Iris pigment epithelial cell (primary cell): Measurements from ENCODE around the gene TAF1.
"Not testable (repeated sequence)": the region's sequence is repeated elsewhere in the genome, so short reads cannot be mapped to it uniquely, and the experiment has no call there.

Source experiments
- DNase-seq: peaks from one replicate; pipeline ENCODE4 v3.0.0-alpha.2; 2011; ENCODE audit warnings: low read depth

TAF1 gene

DNA sequence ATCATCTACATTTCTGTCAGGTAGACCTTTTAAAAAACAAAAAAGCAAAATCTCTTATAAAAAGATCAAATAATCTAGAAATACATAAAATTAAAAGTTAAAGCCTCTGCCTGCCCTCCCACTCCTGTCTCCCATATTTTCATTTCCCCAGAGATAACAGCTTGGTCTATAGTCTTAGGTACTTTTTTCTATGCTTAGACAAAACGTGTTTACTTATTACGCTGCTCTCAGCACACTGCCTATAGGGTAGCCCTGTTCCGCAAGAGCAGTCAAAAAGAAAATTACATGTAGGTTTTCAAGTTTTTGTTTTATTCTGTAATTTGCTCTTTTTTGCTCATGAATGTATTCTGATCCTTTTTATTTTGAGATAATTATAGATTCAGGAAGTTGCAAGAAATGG, 73.3 kb downstream of the TAF1 start:
- DNase-seq = no peak

DNA sequence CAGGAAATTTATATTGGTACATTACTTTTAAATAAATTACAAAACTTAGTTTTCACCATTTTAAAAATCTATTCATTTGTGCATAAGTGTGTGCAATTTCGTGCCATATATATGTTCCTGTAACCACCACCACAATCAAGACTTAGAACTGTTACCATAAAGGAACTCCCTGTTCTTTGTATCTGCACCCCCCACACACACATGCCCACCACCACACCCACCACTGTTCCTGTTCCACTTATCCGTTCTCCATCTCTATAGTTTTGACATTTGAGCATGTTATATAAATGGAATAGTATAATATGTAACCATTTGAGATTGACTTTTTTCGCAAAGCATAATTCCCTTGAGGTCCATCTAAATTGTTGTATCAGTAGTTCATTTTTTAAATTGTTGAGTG, 73.7 kb downstream of the TAF1 start:
- no peak for DNase-seq

DNA sequence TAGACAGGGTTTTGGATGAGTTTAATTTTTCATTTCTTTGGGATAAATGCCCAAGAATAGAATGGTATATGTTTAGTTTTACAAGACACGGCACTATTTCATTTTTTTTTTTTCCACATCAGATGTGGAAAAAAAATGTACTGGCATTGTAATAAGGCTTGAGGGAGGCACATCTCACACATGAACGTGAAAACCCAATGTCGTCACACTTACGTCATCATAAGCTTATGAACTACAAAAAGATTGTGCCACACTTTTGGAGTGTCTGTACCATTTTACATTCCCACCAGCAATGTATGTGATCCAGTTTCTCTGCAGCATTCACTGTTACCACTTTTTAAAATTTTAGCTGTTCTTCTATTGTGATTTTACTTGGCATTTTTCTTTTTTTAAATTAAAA, 74.2 kb downstream of the TAF1 start:
- no peak for DNase-seq

DNA sequence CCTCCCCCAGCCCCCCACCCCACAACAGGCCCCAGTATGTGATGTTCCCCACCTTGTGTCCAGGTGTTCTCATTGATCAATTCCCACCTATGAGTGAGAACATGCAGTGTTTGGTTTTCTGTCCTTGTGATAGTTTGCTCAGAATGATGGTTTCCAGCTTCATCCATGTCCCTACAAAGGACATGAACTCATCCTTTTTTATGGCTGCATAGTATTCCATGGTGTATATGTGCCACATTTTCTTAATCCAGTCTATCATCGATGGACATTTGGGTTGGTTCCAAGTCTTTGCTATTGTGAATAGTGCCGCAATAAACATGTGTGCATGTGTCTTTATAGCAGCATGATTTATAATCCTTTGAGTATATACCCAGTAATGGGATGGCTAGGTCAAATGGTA, 75.7 kb downstream of the TAF1 start:
- DNase-seq = not testable (repeated sequence)

DNA sequence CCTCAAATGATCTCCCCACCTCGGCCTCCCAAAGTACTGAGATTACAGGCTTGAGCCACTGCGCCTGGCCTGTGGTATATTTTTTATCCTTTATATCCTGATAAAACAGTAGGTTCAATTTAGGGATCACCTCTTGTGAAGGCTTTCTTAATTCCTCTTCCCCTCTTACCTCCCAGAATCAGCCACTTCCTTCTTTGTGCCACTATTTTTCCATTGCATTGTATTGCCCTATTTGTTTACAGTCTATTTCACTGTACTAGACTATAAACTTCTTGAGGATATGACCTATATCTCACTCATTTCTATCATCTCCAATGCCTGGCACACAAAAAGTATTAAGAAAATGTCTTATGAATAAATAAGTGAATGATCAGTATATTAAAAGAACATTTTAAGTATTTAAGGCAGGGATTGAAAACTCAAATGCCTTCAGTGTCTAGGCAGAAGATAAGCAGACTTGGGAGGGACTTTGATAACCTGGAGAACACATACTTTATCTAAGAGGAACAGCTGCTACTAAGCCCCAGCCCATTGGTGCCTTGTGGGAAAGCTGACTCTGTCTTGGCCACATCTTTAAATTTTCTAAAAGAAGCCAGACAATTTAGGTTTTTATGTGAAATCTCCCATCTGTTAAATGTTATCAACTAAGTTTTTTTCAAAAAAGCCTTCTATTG, 84.4 kb downstream of the TAF1 start:
- DNase-seq = no peak

DNA sequence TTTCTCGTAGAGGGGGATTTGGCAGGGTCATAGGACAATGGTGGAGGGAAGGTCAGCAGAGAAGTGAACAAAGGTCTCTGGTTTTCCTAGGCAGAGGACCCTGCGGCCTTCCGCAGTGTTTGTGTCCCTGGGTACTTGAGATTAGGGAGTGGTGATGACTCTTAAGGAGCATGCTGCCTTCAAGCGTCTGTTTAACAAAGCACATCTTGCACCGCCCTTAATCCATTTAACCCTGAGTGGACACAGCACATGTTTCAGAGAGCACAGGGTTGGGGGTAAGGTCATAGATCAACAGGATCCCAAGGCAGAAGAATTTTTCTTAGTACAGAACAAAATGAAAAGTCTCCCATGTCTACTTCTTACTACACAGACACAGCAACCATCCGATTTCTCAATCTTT, 85.4 kb downstream of the TAF1 start:
- DNase-seq = not testable (repeated sequence)

DNA sequence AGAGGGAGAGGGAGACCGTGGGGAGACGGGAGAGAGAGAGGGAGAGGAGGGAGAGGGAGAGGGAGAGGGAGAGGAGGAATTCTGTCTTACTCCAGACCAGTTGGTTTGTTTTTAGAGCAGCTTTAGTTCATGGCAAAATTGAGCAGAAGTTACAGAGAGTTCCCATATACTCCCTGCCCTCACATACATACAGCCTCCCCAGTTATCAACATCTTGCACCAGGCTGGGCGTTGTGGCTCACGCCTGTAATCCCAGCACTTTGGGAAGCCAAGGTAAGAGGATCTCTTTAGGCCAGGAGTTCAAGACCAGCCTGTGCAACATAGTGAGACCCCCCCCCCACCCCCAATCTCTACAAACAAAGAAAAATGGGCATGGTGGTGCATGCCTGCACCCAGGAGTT, 86.9 kb downstream of the TAF1 start:
- no peak for DNase-seq

DNA sequence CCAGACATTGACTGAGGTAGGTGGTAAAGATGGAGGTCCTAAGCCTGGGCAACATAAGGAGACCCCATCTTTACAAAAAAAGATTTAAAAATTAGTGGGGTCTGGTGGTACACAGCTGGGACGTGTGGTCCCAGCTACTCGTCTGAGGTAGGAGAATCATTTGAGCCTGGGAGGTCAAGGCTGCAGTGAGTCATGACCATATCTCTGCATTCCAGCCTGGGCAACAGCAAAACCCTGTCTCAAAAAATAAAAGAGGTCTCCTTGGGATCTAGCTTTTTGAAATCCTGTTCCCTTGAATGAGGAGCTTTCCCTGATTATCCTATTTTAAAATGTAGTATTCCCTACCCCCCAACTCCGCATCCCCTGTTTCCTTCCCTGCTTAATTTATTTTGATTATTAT, 88.1 kb downstream of the TAF1 start:
- peak; percentile 37 for DNase-seq

DNA sequence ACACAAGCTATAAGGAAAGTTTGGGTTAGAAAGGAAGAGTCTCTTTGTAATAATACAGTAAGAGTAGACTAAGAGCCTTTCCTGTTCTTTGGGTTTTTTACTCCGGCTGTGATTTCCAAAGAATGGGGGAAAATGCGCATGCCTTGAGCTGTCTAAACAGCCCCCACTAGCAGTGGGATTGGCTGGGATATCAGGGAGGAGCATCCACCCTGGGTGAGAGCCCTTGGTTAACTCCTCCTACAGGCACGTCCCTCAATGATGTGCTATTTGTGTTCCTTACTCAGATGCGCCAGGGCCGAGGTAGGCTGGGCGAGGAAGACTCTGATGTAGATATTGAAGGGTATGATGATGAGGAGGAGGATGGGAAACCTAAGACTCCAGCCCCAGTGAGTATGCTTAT, 92.7 kb downstream of the TAF1 start:
- no peak for DNase-seq

DNA sequence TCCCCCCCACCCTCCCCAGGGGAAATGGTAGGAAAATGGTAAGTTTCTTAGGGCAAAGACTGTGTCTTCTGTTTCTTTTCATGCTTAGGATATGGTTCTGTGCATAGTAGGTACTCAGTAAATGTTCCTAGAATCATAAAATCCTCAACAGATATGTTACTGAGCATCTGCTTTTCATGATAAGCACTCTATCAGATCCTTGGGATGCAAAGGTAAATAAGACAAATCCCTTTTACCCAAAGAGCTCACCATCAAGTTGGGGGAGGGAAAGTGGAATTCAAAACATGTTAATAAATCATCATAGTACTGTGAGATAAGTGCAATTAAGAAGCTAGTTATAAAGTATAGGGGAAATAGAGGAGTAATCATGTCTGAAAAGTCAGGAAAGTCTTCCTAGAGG, 98.8 kb downstream of the TAF1 start:
- no peak for DNase-seq

DNA sequence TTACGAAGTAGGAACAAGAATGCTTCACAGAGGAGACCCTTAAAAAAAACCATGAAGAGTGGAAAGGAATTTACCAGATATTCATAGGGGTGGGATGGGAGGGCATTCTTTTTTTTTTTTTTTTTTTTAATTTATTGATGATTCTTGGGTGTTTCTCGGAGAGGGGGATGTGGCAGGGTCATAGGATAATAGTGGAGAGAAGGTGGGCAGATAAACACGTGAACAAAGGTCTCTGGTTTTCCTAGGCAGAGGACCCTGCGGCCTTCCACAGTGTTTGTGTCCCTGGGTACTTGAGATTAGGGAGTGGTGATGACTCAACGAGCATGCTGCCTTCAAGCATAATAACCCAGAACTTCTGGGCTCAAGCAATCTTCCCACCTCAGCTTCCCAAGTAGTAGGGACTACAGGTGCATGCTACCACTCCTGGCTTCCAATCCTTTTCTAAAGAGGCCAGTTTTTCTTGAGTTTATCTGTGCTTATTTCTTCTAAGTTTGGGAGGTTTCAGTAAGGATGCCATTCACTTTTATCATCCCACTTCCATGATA, 100.9 kb downstream of the TAF1 start:
- DNase-seq = no peak

DNA sequence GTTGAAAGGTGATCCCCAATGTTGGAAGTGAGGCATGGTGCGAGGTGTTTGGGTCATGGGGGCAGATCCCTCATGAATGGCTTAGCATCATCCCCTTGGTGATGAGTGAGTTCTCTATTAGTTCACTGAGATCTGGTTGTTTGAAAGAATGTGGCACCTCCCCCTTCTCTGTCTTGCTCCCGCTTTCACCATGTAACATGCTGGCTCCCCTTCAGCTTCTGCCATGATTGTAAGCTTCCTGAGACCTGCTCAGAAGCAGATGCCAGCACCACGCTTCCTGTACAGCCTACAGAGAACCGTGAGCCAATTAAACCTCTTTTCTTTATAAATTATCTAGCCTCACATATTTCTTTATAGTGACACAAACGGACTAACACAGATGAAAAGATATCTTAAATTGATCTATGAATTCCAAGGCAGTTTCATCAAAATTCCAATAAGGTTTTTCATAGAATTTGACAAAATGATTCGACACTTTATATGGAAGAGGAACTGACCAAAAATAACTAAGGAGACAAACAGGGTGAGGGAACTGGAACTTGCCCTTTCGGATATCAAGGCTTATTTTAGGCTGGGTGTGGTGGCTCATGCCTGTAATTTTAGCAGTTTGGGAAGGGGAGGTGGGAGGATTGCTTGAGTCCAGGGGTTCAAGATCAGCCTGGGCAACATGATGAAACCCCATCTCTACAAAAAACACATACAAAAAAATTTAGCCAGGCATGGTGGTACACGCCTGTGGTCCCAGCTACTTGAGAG, 109.8 kb downstream of the TAF1 start:
- DNase-seq = no peak

DNA sequence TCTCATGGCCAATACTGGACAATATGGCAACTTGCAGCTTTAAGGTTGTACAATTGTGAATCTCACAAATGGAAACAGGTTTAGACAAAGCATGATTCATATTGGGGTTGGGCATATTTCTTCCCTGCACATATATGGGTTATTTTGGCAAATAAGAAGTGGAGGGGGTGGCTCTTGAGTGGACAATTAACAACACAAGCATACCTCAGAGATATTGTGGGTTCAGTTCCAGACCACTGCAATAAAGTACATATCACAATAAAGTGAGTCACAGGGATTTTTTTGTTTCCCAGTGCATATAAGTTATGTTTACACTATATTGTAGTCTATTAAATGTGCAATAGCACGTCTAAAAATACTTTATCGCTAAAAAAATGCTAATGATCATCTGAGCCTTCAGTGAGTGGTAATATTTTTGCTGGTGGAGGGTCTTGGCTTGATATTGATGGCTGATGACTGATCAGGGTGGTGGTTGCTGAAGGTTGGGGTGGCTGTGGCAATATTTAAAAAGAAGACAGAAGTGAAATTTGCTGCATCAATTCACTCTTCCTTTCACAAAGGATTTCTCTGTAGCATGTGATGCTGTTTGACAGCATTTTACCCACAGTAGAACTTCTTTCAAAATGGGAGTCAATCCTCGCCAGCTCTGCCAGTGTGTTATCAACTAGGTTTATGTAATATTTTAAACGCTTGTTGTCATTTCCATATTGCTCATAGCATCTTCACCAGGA, 116.2 kb downstream of the TAF1 start:
- no peak for DNase-seq

DNA sequence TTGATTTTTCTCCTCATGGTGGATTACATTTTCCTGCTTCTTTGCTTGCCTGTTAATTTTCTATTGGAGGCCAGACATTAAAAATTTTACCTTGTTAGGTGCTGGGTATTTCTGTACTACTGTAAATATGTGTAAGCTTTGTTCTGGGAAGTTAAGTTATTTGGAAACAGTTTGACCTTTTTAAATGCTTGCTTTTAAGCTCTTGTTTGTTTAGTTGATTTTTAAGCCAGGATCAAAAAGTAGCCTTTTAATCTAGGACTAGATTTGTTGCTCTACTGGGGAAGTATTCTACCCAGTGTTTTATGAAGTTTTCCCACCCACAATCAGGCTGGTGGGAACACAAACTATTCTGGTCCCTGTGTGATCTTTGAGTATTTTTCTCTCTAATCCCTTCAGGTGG, 121.7 kb downstream of the TAF1 start:
- DNase-seq = no peak

DNA sequence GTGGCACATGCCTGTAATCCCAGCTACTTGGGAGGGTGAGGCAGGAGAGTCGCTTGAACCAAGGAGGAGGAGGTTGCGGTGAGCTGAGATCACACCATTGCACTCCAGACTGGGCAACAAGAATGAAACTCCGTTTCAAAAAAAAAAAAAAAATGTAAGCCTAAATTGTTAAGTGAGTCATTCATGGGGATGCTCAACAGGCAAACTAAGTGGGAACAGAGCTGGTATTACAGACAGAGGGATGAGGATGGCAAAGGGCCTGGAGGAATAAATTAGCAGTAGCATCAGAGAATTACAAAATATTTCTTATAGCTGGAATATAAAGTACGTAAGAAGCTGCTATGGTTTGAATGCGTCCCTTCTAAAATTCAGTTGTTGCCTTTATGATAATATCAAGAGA, 123.4 kb downstream of the TAF1 start:
- no peak for DNase-seq

DNA sequence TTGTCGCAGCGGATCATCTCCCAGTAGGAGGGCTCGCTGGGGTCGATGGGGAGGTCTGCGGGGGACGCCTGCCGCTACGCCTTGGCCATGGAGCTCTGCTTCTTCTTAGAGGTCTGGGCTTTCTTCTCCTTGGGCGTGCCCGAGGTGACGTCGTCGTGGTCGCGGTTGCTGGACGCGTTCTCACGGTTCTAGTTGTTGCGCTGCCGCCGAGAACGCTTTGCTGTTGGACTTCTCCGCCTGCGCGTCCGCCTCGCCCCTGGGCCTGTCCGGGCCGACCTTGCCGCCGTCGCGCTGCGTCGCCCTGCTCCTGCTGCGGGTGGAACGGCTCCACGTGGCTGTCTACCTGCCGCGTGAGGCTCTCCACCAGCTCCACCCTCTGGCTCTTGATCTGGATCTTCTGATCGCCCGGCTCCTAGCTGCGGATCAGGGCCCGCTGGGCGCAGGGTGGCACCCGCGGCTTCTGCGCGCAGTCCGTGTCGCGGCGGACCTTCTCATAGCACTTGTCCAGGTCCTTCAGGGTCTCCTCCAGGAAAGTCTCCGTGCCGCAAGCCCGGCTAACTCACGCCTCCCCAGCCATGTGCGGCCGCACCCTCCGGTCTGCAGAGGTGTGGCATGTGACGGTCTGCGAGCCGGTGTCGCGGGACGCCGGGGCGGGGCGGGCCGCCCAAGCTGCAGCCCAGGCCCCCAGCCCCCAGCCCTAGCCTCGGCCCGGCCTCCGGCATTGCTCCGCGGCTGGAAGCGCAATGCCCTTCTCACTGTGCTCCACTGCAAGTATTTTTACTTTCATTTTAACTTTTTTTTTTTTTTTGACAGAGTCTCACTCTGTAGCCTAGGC, 126.3 kb downstream of the TAF1 start:
- DNase-seq = peak; percentile 21

DNA sequence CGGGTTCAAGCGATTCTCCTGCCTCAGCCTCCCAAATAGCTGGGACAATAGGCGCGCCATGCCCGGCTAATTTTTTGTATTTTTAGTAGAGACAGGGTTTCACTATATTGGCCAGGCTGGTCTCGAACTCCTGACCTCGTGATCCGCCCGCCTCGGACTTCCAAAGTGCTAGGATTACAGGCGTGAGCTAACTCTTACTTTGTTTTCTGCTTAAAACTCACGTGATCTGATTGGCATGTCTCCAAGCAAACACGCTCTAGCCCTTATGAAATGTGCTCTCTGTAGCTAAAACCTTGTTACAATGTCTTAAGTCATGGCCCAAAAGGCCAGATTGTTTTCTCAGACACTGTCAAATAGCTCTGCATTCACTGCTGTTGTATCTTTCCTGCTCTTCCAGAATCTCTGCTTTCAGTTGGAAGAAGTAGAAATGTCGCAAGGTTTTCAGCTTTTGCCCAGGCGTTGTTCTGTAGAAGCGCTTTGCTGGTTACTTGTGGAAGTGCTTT, 127.0 kb downstream of the TAF1 start:
- peak; percentile 33 for DNase-seq

DNA sequence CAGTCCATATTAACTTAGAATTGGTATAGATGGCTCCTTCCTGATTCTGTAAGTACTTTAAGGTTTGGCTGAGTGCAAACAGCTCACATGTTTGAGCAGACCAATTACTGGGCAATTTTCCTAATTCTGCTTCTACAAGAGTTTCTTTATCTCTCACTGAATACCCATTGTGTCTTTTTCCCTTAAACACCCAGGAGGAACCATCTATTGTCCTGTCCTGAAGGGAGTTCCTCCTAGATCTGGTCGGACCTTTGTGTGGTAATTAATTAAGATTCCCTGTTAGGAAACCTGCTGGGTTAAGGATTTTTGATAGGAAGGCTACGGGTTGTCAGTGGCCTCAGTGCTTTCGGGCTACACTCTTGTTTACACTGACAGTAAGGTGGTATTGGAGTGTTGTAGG, 129.8 kb downstream of the TAF1 start:
- DNase-seq = not testable (repeated sequence)

DNA sequence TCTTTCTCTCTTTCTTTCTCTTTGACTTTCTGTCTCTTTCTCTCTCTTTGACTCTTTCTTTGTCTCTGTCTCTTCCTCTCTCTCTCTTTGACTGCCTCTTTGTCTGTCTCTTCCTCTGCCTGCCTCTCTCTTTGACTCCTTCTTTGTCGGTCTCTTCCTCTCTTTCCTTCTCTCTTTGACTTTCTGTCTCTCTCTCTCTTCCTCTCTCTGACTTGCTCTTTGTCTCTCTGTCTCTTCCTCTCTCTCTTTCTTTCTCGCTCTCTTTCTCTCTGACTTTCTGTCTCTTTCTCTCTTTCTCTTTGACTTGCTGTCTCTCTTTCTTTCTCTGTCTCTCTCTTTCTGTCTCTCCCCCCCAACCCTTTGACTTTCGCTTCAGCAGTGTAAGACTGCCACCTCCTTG, 130.3 kb downstream of the TAF1 start:
- DNase-seq = no peak

DNA sequence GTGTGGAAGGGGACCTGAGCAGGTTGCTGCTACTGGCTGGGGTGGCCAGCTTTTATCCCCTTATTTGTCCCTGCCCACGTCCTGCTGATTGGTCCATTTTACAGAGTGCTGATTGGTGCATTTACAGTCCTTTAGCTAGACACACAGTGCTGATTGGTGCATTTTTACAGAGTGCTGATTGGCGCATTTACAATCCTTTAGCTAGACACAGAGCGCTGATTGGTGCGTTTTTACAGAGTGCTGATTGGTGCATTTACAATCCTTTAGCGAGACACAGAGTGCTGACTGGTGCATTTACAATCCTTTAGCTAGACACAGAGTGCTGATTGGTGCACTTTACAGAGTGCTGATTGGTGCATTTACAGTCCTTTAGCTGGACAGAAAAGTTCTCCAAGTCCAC, 135.9 kb downstream of the TAF1 start:
- DNase-seq = not testable (repeated sequence)

DNA sequence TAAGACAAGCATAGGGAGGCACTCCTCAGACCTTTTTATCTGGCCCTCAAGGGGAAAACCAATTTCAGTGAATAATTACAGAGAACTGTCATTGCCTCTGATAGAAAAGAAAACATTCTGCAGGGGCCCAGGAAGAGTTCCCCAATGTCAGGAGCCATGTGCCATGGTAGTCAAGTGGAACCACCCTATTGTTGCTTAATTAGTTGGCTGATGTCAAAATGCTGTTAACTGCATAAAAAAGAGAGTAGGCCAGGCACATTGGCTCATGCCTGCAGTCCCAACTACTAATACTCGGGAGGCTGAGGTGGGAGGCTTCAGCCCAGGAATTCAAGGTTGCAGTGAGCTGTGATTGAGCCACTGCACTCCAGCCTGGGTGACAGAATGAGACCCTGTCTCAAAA, 138.2 kb downstream of the TAF1 start:
- no peak for DNase-seq

DNA sequence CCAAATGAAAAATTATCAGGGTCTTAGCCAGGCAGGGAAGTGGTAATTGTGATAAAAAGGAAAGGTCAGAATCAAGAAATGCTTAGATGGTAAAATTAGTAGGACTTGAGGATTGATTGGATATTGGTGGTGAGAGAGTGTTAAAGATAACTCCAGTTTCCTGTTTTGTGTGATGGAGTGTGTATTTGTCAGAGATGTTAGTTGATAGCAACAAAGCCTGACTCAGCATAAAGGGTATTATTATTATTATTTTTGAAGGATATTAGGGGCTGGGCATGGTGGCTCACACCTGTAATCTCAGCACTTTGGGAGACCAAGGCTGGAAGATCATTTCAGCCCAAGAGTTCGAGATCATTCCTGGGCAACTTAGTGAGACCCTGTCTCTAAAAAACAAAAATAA, 143.1 kb downstream of the TAF1 start:
- no peak for DNase-seq
